HepG2 (cell line): ENCODE data around the gene MYO15A. TPM values are rescaled to one million over a fixed set of nuclear protein-coding genes. Genes with fewer than 3 reads are reported as not detected.

Experiments
- AHR ChIP-seq: IDR thresholded peaks from 2 replicates; pipeline ENCODE4 v1.6.1; 2018; ENCODE audit warnings: missing genetic modification reagents, missing compliant biosample characterization
- GMEB1 ChIP-seq: sonication (generic); formaldehyde crosslinking; IDR thresholded peaks from 2 replicates; pipeline ENCODE4 v1.5.1; 2020; ENCODE audit warnings: missing genetic modification reagents, mild to moderate bottlenecking, borderline replicate concordance
- KAT7 ChIP-seq: IDR thresholded peaks from 2 replicates; pipeline ENCODE4 v1.6.1; 2018; ENCODE audit warnings: borderline replicate concordance, missing compliant biosample characterization
- LBX2 ChIP-seq: sonication (generic); formaldehyde crosslinking; IDR thresholded peaks from 2 replicates; pipeline ENCODE4 v1.5.0; 2020; ENCODE audit warnings: missing genetic modification reagents, mild to moderate bottlenecking, borderline replicate concordance
- MTA1 ChIP-seq: sonication (generic); formaldehyde crosslinking; IDR thresholded peaks from 2 replicates; pipeline ENCODE4 v1.4.0; 2020; ENCODE audit warnings: missing genetic modification reagents, mild to moderate bottlenecking, borderline replicate concordance
- NFE2L1 ChIP-seq: sonication (generic); formaldehyde crosslinking; IDR thresholded peaks from 2 replicates; pipeline ENCODE4 v1.4.0; 2020; ENCODE audit warnings: missing genetic modification reagents, mild to moderate bottlenecking, borderline replicate concordance
- ONECUT2 ChIP-seq: sonication (generic); formaldehyde crosslinking; IDR thresholded peaks from 2 replicates; pipeline ENCODE4 v1.4.0; 2020; ENCODE audit warnings: missing genetic modification reagents
- ZFP90 ChIP-seq: sonication (generic); formaldehyde crosslinking; IDR thresholded peaks from 2 replicates; pipeline ENCODE4 v1.8.0; 2022; ENCODE audit warnings: missing genetic modification reagents, mild to moderate bottlenecking, inconsistent platforms, borderline replicate concordance
- ZGPAT ChIP-seq: IDR thresholded peaks from 2 replicates; pipeline ENCODE4 v1.6.1; 2016; ENCODE audit warnings: mild to moderate bottlenecking
- ZKSCAN8 ChIP-seq: IDR thresholded peaks from 2 replicates; pipeline ENCODE4 v1.6.1; 2016; ENCODE audit warnings: borderline replicate concordance, missing genetic modification reagents, missing compliant biosample characterization
- ZNF282 ChIP-seq: fragments of 450-650 bp; IDR thresholded peaks from 2 replicates; pipeline ENCODE4 v1.6.1; 2018; ENCODE audit not compliant: partially characterized antibody
- ZNF335 ChIP-seq: sonication (generic); formaldehyde crosslinking; IDR thresholded peaks from 2 replicates; pipeline ENCODE4 v1.4.0; 2020; ENCODE audit warnings: missing genetic modification reagents
- ZNF619 ChIP-seq: sonication (generic); formaldehyde crosslinking; IDR thresholded peaks from 2 replicates; pipeline ENCODE4 v1.4.0; 2020; ENCODE audit warnings: mild to moderate bottlenecking, missing genetic modification reagents
- ZNF7 ChIP-seq: IDR thresholded peaks from 2 replicates; pipeline ENCODE4 v1.6.1; 2016; ENCODE audit warnings: missing biosample characterization, missing genetic modification reagents
- polyA plus RNA-seq, 8 experiments: library from polyadenylated mRNA; depleted of rRNA in 3 of 8; stranded (reverse) in 7 of 8; unstranded in 1 of 8; fragments of >200 nt; fragmentation: Illumina TruSeq in 4 of 8; extraction: Trizol in 4 of 8; gene quantifications; 2 replicates each; pipeline versions ENCODE4 v1.2.1 to v1.2.3, GENCODE V29; 2011 to 2016; ENCODE audit warnings: low read depth in 4 of 8, missing spikeins in 1 of 8, mixed read lengths in 1 of 8; ENCODE audit not compliant: insufficient read depth in 1 of 8
- total RNA-seq, 5 experiments: library from RNA; depleted of rRNA; stranded (reverse); fragments of >200 nt; fragmentation: Illumina TruSeq; extraction: Trizol; gene quantifications; 2 replicates each; pipeline ENCODE4 v1.2.3, GENCODE V29; 2016; ENCODE audit warnings: low read depth in 1 of 5
- TF ChIP-seq, protein P1 (sequence below): sonication (generic); formaldehyde crosslinking; IDR thresholded peaks from 2 replicates; pipeline ENCODE4 v1.4.0; 2020; ENCODE audit warnings: missing genetic modification reagents, borderline replicate concordance
- TF ChIP-seq, protein P2 (sequence below): sonication (generic); formaldehyde crosslinking; IDR thresholded peaks from 2 replicates; pipeline ENCODE4 v1.4.0; 2020; ENCODE audit warnings: missing genetic modification reagents, mild to moderate bottlenecking, borderline replicate concordance
- TF ChIP-seq, protein P3 (sequence below): IDR thresholded peaks from 2 replicates; pipeline ENCODE4 v1.6.1; 2016
- TF ChIP-seq, protein P4 (sequence below): sonication (generic); formaldehyde crosslinking; conservative IDR thresholded peaks from 2 replicates; pipeline ENCODE4 v1.4.0; 2020; ENCODE audit warnings: missing genetic modification reagents

The MYO15A gene
- total and polyA plus RNA-seq, 2 of the 13 experiments (the other 11 are each of a cell fraction or from before 2014, with no cell fraction given), result 0.07 to 0.20 TPM

- TF ChIP-seq ONECUT2 (peak; percentile 95), KAT7 (CRISPR knock-in tag) (no peak), AHR (CRISPR knock-in tag) (no peak), ZNF335 (CRISPR knock-in tag) (no peak), ZKSCAN8 (no peak), NFE2L1 (CRISPR knock-in tag) (no peak), ZNF7 (CRISPR knock-in tag) (no peak), ZNF282 (no peak), GMEB1 (CRISPR knock-in tag) (0 out of 2 replicates have a peak, but pooled peaks have one; percentile 34), LBX2 (no peak), ZNF619 (CRISPR knock-in tag) (no peak), ZFP90 (no peak), MTA1 (CRISPR knock-in tag) (peak; percentile 74; the same call in 1 of the 2 replicates), ZGPAT (CRISPR knock-in tag) (peak; percentile 51)
- TF ChIP-seq, protein P1, sequence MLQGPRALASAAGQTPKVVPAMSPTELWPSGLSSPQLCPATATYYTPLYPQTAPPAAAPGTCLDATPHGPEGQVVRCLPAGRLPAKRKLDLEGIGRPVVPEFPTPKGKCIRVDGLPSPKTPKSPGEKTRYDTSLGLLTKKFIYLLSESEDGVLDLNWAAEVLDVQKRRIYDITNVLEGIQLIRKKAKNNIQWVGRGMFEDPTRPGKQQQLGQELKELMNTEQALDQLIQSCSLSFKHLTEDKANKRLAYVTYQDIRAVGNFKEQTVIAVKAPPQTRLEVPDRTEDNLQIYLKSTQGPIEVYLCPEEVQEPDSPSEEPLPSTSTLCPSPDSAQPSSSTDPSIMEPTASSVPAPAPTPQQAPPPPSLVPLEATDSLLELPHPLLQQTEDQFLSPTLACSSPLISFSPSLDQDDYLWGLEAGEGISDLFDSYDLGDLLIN (CRISPR knock-in tag), result no peak
- TF ChIP-seq, protein P2, sequence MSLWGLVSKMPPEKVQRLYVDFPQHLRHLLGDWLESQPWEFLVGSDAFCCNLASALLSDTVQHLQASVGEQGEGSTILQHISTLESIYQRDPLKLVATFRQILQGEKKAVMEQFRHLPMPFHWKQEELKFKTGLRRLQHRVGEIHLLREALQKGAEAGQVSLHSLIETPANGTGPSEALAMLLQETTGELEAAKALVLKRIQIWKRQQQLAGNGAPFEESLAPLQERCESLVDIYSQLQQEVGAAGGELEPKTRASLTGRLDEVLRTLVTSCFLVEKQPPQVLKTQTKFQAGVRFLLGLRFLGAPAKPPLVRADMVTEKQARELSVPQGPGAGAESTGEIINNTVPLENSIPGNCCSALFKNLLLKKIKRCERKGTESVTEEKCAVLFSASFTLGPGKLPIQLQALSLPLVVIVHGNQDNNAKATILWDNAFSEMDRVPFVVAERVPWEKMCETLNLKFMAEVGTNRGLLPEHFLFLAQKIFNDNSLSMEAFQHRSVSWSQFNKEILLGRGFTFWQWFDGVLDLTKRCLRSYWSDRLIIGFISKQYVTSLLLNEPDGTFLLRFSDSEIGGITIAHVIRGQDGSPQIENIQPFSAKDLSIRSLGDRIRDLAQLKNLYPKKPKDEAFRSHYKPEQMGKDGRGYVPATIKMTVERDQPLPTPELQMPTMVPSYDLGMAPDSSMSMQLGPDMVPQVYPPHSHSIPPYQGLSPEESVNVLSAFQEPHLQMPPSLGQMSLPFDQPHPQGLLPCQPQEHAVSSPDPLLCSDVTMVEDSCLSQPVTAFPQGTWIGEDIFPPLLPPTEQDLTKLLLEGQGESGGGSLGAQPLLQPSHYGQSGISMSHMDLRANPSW, result no peak
- TF ChIP-seq, protein P3, sequence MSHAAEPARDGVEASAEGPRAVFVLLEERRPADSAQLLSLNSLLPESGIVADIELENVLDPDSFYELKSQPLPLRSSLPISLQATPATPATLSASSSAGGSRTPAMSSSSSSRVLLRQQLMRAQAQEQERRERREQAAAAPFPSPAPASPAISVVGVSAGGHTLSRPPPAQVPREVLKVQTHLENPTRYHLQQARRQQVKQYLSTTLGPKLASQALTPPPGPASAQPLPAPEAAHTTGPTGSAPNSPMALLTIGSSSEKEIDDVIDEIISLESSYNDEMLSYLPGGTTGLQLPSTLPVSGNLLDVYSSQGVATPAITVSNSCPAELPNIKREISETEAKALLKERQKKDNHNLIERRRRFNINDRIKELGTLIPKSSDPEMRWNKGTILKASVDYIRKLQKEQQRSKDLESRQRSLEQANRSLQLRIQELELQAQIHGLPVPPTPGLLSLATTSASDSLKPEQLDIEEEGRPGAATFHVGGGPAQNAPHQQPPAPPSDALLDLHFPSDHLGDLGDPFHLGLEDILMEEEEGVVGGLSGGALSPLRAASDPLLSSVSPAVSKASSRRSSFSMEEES (CRISPR knock-in tag), result no peak
- TF ChIP-seq, protein P4, sequence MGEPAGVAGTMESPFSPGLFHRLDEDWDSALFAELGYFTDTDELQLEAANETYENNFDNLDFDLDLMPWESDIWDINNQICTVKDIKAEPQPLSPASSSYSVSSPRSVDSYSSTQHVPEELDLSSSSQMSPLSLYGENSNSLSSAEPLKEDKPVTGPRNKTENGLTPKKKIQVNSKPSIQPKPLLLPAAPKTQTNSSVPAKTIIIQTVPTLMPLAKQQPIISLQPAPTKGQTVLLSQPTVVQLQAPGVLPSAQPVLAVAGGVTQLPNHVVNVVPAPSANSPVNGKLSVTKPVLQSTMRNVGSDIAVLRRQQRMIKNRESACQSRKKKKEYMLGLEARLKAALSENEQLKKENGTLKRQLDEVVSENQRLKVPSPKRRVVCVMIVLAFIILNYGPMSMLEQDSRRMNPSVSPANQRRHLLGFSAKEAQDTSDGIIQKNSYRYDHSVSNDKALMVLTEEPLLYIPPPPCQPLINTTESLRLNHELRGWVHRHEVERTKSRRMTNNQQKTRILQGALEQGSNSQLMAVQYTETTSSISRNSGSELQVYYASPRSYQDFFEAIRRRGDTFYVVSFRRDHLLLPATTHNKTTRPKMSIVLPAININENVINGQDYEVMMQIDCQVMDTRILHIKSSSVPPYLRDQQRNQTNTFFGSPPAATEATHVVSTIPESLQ (CRISPR knock-in tag), result no peak
Measured at GRCh38 chr17:18138065-18138749, 29.7 kb downstream of the MYO15A start (continued).
